Posterior vena cava (tissue), 2 donors: ENCODE results near the gene SREBF2. TPM values are rescaled to one million over a fixed set of nuclear protein-coding genes. Genes with fewer than 3 reads are reported as not detected.

Experiments used
- DNase-seq: peaks from one replicate; pipeline ENCODE4 v3.0.0-alpha.2; 2020; ENCODE audit warnings: low spot score
- intact Hi-C, 2 donors: fragments of 100-400 bp; cut with DNase I; formaldehyde crosslinking; loops; one replicate each; pipeline versions ENCODE4 v1.14.1 to v1.14.2; 2022 to 2023
- total RNA-seq, 2 donors: library from RNA; stranded (reverse); fragmentation: NEBNext Ultra II Directional; extraction: Animal tissue kit (Norgen Biotek cat#: 25700); gene quantifications; one replicate each; pipeline ENCODE4 v1.2.1, GENCODE V29; 2021
- donor health status: DM: yes; HTN: yes; CAD: no.
- donor health status: DM: yes; HTN: yes; CAD: no.

The SREBF2 gene
- total RNA-seq, 2 donors from 2014 or later, result 48.3 to 52.0 TPM

DNA sequence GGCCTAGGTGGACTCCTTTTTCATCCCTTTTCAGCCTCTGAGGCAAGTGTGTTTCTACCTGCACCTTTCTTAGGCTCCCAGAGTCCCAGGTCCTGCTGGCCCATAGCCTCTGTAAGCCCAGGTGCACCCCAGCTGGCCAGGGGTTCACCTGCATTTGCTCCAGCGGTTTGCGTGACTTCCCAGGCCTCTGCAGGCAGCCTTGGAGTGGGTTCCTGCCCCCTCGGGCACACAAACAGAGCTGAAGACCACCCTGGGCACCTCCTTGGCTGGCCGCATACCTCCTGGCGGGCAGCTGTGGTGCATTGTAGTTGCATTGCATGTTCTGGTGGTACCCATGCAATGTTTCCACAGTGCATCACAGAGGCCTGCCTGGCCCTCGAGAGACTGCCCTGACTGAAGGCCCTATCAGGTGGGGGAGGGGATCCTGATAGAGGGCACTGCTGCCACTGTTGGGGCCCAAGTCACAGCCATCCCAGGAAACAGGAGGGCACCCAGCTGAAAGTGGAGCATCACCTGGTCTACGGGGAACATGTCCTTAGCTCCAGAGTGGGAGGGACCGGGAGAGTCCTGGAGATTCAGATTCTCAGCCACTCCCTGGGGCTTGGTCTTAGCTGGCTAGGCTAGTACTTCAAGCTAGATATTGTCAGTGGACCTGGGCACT lies 67.9 kb downstream of the SREBF2 start:
- no peak for DNase-seq
- intact Hi-C loops, result no loop called here

DNA sequence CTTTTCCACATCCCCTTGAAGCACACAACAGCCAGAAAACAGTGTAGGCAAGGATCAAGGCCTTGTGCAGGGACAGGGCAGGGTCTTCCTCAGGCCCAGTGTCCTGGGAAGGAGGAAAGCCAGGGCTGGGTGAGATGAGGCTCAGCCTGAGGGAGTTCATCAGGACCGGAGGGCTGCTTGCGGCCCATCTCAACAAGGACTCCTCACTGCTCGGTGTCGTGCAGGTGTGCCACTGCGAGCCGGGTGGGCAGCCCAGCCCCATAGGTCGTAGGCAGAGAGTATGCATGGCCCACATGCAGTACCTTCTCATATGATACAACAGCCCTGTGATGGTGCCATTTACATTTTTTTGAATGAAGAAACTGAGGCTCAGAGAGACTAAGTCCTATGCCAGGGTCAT lies 69.1 kb downstream of the SREBF2 start:
- no peak for DNase-seq
- intact Hi-C loops, result no loop called here

DNA sequence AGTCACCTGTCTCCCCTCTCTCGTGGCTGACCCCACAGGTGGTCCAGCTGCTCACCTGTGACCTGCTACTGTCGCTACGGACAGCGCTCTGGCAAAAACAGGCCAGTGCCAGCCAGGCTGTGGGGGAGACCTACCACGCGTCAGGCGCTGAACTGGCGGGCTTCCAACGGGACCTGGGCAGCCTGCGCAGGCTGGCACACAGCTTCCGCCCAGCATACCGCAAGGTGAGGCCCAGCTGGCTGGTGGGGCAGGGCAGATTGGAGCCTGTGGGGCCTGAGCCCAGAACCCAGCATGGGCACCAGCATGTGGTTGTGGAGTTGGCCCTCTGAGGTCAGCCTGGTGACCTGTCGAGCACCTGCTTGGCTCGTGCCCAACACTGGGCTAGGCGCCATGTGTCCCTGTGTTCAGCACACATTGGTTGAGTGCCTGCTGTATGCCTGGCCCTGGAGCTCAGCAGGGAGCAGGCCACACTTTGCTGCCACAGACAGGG lies 70.1 kb downstream of the SREBF2 start:
- intact Hi-C loops, result no loop called here
- no peak for DNase-seq

DNA sequence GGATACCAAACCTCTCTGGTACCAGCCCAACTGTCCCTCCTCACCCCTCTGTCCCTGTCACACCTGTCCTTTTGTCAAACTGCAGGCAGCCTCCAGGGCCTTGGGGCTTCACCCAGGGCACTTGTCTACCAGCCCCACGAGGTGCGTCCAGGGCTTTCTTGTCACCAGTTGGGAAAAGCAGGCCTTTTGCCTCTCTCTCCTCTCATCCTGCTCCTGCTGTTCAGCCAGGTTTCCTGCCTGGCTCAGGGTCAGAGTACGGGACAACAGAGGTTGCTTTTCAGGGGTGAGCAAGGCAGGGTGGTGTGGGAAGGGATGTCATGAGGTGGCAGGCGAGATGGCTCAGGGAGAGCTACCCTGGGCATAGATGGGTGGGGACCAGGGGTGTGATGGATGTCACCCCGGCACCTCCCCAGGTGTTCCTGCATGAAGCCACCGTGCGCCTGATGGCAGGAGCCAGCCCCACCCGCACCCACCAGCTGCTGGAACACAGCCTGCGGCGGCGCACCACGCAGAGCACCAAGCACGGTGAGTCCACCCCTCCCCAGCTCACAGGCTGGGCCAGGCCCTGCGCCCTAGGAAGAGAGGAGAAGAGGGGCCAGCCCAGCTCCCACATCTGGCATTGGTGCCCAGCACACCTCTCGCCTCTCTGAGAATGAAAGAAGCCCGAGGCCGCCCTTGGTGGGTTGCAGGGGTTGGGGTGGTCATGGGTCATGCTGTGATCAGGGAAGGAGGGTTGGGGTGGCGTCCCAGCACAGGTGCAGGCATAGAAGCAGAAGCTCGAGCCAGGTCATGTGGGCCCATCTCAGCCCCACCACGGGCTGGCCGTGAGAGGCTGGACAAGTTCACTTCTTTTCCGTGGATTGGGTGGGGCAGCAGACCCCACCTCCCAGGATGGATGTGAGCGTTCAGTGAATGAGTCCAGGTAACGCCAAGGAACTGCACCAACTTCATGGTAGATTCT lies 71.8 kb downstream of the SREBF2 start:
- DNase-seq, result no peak
- intact Hi-C loops, result no loop called here

DNA sequence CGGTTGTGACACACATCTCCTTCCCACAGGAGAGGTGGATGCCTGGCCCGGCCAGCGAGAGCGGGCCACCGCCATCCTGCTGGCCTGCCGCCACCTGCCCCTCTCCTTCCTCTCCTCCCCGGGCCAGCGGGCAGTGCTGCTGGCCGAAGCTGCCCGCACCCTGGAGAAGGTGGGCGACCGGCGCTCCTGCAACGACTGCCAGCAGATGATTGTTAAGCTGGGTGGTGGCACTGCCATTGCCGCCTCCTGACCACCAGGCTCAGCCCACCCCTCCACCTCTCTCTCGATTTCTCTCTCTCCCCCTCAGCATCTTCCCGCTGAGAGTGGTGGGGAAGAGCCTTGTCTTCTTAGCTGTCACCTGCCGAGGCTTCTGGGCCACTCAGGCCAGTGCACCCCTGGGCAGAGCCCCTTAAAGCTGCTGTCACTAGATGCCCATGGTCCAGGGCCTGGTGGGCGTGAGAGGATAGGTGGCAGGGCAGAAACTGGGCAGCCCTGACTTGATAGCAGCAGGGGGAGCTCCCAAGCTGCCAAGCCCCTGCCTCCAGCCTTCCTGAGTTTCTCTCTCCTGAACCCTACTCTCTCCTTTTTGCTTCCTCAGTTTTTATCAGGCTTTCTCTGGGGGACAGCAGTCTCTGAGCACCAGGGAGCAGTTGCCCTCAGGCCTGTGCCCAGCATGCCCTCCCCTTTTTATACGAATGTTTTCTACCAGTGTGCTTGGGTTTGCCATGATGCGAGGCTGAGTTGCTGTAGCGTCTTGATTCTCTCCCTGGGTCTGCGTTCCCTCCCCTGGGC lies 72.7 kb downstream of the SREBF2 start:
- intact Hi-C loops, result no loop called here
- DNase-seq, result no peak

DNA sequence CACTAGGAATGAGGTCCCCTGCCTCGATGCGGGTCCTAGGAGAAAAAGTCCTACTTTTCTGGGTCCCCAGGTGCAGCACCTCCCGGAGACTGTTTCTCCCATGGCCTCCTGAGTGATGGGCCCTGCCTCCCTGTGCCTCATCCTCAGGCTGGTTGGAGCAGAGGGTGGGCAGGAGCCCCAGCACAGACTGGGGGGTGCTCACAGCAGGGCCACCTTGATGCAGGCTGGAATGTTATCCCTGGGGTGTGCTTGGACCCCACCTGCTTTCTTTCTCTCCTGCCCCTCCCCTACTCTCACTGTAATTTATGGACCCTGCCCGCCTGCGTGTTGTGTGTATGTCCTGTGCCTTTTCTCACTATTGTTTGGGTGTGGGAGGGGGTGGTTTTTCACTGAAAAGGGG lies 73.9 kb downstream of the SREBF2 start:
- intact Hi-C loops, result no loop called here
- no peak for DNase-seq

DNA sequence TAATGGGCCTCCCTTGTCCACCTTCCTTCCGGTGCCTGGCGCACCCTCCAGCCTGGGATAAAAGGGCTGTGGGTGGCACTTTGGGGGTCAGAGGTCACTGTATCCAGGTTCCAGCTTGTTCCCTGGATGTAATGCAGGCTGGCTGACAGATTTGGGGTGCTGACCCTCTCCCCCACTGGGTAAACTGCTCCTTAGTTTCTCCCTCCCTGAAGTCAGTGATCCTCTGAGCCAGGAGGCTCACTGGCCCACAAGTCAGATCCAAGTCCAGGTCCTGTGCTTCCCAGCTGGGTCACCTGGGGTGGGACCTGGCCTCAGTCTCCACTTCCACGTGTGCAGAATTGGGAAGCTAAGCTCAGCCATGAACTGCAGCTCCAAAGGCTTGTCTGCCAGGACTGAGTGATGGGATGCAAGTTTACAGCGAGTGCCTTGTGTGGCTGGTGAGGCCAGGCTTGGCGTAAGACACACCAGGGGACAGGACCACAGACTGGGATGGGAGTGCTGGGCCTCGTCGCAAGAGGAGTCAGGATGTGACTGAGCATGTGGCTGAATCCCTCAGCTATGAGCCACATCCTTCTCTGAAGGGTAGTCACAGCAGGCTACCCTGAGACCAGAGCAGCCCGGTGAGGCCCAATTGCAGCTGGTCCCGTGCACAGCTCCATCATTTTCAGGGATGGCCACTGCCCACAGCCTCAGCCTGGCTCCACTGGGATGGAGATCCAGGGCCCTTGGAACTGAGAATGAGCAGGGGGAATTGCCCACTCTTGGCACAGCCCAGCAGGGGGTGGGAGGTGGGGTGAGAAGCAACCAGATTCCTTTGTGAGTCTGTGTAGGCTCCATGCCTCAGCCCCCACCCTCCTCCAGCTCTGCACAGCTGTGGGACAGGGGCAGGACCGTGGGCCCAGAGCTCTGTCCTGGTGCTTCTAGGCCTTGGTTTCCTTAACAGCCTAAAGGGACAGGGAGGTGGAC lies 74.8 kb downstream of the SREBF2 start:
- intact Hi-C loops, result no loop called here
- no peak for DNase-seq

DNA sequence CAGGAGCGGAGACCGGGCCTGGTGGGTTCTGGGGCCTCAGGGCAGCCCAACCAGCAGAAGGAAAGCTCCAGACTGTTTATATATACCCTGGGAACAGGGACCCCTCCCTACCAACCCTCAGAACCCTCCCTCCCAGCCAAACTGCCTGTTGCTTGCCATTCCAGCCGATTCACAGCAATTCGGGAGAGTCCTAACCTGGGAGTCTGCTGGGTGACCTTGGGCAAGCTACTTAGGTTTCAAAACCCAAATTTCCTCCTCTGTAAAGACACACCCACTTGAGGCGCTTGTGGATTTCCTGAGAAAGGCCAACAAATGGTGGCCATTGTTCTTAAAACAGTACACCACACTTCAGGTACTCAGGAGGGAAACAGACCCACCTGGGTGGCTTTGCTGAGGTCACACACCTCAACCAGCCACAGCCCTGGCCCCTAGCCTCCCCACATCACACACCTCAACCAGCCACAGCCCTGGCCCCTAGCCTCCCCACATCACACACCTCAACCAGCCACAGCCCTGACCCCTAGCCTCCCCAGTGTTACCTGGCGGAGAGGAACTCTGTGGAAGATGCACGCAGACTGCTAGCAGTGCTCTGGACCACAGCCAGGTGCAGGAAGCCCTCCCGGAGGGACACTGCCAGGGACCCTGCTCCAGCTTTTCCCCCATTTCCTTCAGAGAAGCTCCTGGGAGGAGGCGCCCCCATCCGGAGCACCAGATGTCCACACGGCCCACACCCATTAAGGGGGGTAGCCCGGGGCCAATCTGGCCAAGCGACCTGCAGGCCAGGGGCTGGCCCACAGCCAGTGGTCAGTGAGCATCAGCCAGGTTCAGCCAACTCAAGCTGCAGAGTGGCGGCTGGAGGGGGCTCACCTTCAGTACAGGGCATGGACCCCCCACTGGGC lies 75.8 kb downstream of the SREBF2 start:
- intact Hi-C loops, result no loop called here
- no peak for DNase-seq

DNA sequence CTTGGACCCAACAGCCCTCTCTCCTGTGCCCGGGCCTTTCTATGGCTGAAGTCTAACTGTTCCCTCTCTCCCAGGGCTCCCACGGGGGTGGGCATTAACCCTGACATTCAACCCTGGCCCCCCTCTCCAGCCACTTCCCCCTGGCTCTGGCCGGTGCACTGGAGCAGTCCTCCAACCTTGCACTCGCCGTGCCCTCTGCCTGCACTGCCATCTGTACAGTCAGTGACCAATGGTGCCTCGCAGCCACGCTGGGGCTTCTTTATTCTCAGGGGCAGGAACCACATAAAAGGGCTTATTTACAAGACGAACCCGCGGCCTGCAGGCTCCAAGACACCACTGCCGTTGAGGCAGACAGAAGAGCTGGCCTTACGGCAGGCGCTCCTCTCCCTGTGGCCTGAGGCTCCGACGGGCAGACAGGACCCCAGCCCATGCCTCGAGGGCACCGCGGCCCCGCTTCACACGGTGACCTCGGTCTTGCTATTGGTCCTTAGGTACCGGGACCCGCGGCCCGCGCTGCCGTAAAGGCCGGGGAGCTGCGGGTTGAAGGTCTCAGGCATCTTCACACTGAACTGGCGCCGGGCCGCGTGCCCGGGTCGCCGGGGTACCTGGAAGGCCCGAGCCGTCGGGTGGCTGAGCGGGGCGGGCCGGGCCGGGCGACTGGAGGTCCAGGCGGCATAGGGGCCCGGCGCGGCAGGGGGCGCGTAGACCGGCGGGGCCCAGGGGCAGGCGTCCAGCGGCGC lies 76.6 kb downstream of the SREBF2 start:
- intact Hi-C loops, result no loop called here
- no peak for DNase-seq

DNA sequence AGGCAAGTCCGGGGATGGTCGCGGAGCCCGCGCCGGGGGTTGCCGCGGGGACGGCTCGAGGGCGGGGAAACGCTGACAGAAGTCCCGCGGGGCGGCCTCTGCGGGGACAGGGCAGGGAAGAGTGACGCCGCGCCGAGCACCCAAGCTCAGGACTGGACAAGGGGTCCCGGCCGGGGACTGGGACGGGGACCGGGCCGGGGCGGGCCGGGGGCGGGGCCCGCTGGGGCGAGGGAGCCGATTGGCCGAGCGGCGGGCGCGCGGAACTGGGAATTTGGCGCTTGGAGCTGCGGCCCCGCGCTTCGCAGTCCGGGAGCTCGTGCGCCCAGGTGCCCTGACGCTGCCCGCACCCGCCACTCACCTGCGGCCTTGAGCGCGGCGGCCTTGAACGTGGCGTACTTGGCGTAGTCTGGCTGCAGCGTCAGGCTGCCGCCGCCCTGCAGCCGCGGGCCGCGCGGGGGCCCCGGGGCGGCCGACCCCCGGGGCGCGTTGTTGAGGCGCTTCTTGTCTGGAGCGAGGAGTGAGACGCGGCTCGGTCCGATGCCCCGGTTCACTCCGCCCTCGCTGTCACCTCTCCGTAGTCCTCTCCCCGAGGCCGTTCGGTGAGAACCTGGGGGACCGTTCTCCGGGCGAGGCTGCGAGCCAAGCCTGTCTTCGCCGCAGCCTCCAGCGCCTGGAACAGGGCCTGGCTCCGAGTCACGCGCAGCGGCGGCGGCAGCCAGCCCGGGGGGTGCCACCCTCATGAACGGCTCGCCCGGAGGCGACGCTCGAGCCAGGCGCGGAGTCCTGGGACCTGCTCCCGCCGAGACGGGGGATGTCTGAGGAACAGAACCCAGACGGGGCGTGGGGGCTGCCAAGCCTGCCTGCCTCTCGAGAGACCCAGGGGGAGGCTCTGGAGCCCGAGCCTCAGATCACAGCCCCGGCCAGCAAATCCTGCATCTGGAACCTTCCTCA lies 77.4 kb downstream of the SREBF2 start:
- intact Hi-C loops, result no loop called here
- no peak for DNase-seq

DNA sequence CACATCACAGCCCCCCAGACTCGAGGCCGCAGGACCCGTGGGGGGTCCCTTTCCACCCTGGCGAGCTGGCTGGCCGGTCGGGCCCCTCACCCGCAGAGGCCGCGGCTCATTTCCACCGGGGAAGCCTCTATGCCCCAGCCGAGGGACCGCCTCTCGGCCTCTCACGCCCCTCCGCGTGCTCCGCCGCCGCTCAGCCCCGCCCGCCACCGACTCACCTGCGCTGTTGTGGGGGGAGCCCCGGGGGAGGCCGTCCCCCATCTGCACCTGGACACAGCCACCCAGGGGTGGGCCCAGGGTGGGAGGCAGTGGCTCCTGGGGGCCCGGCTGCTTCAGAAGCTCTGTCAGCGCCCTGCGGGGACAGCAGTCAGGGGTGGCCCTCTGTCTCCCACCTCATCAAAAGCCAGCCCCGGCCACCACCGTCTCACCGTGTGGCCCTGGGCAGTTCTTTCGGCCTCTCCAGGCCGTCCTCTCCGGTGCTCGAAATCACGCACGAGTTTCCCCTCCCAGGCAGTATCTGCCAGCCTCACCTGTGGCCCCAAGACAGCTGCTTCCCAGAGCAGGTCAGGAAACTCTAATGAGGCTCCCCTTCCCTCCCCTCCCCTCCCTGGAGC lies 78.2 kb downstream of the SREBF2 start:
- intact Hi-C loops, result no loop called here
- no peak for DNase-seq

DNA sequence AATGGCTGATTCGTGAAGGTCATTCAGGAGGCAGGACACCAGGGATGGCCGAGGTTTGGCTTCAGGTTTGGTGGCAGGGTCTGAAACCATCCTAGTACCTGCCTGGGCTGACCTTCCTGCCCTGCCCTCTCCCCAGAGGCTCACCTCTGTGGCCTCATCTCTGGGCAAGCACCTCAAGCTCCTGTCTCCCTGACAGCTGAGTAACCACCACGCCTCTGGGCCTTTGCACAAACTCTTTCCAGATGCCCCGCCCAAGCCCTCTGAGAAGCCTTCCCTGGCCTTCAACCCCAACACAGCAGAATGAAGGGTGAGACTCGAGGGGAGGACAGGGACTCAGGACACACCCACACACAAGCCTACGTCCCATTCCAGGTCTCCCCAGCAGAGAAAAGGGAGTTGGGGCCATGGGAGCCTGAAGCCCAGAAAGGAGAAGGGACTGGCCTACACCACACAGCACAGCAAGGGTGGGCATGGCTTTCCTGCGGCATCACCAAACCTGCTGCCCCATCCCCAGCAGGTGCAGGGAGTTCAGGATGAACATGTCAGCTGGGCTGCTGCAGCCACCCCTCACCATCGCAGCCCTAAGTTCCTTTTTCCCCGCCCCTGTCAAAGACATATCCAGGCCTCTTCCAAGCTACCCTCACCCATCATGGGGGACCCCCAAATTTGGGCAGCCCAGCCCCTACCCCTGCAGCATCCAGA lies 79.6 kb downstream of the SREBF2 start:
- no peak for DNase-seq
- intact Hi-C loops, result no loop called here

DNA sequence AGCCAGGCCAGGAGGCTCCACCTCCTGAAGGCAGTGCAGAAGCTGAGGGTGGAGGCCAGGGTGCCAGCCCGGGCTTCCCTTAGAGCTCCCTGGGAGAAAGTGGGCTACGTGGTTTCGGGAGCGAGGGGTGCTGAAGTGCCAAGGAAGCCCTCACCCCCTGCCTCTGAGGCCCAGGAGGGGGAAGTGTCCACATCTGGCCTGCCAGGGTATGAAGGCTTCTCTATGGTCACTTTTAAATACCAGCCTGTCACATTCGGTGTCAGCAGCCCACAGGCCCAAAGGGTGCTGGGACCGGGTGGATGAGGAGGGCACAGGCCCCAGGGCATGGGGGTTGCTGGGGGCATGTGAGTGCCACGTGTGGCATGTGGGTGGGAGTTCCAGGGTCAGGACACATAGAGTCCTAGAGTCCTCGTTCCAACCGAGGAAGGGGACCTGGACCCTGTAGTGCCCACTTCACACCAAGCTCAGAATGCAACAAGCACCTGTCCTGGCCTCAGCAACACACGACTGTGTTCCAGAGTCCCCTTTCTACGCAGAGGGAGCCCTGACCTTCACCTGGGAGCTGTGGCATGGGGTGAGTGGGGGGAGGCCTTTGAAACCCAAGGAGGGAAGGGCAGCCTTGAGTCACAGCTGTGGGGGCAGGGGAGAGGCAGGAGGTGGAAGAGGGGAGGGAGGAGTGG lies 80.3 kb downstream of the SREBF2 start:
- intact Hi-C loops, result no loop called here
- no peak for DNase-seq

DNA sequence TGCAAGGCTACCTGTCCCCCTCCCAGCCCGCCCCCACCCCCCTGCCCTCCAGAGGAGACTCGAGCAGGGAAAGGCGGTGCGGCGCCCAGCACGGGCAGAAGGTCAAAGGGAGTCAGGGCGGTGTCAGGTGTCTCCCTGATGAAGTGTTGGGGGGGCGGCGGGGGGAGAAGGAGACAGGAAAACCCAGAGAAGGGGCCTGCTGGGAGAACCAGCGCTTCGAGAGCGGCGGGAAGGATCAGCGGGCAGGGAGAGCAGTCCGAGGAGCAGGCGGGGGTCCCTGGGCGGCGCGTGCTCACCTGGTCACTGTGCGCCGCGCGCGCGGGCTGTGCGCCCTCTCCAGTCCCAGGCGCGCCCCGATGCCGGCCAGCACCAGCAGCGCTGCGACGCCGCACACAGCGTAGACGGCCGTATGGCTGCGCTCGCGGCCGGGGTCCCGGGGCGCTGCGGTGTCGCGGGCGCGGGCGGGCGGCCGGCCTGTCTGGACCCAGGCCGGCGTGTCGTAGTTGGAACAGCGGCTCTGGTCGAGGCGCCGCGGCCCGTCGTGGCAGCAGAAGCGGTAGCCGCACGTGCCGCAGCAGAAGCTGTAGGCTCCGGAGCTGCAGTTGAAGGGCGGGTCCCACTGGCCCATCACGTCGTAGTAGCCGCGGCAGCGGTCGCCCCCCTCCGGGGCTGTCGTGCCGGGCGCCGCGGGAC lies 81.1 kb downstream of the SREBF2 start:
- intact Hi-C loops, result no loop called here
- DNase-seq, result no peak
